Stimulated activated CD8-positive, alpha-beta memory T cell treated with anti-CD3 and anti-CD28 coated beads, Interleukin-15, amount 100 ng/mL, for 48 hours (primary cell): ENCODE measurements around the gene BLOC1S1.
"Not testable (repeated sequence)": the region's sequence is repeated elsewhere in the genome, so short reads cannot be mapped to it uniquely, and the experiment has no call there.

Source experiments
- DNase-seq, 2 donors: peaks; one replicate each; pipeline ENCODE4 v3.0.0-alpha.2; 2020; ENCODE audit warnings: low read depth in 2 of 2

BLOC1S1 gene

DNA sequence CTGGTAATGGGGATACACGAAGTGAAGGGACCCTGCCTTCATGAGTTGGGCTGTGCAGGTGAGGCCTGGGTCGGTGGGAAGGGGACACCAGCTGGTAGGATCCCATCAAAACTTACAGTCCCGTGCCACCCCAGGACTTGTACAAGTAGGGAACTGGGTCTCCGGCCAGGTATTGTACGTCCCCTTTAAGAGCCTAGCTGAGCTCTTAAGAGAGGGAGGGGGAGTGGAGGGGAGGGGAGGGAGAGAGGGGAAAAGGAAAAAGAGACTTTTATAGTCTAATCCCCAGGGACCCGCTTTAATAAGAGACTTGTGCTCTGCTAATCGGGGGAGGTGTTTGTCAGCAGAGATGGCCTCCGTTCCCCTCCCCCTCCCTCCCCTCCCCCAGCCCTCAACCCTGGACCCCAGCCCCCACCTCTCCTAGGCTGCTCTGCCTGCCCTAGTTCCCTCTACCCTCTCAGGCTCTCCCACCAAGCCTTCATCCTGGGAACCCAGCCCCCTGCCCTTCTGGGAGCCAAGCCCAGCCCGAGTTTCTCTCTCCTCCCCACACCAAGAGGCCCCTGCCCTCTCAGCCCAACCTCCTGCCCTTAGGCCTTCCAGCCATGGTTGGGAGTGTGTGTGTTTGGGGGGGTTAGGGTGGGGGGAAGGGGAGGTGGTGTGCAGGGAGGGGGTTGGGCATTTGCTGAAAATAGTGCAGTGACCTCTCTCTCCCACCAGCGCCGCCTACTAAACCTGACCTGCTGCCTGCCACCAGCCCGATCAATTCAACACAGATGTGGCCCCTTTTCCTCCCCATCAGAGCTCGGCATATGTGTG is 29.7 kb downstream of the BLOC1S1 start:
- no peak for DNase-seq

DNA sequence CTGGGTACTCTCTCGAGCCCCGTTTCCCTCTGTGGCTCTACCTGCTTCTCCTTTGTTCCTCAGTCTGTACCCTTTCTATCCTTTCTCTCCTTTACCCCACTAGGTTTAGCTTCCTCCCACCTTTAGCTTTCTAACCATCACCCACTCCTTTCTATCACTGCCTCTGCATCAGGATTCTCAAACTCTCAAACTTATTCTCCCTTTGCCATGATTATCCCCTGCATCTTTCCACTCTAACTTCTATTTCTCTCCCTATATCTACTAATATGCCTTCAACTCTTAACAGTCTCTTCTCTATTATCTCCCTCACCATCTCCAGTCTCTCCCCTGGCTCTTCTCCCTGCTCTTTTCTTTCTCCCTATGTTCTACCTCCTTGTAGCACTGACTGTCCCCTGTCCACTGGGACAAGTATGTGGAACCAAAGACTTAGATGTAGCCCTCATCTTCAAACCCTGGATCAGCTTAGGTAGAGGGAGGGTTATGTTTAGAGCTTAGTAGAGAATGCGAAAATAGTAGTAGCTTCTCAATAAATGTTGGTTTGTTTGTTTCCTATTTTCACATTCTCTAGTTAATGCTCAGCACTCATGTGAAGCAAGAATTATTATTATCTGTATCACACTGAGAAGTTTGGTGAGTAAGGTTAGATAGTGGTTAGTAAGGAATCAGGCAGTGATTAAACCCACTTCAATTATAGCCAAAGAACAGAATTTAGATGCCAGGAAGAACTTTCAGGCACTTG is 30.5 kb downstream of the BLOC1S1 start:
- no peak for DNase-seq

DNA sequence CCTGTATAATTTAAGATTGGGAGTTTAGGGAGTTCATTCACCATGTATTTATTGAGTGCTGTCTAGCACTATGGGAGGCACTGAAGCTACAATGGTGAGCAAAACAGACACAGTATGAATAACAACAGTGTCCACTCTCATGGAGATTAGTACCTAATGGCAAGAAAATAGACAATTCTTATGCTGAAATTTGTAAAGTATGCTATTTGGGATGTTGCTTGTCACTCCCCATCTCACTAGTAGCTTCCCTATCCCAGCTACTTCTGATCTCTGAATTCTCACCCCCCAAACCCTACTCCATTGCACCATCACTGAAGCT is 31.0 kb downstream of the BLOC1S1 start:
- DNase-seq, result no peak

DNA sequence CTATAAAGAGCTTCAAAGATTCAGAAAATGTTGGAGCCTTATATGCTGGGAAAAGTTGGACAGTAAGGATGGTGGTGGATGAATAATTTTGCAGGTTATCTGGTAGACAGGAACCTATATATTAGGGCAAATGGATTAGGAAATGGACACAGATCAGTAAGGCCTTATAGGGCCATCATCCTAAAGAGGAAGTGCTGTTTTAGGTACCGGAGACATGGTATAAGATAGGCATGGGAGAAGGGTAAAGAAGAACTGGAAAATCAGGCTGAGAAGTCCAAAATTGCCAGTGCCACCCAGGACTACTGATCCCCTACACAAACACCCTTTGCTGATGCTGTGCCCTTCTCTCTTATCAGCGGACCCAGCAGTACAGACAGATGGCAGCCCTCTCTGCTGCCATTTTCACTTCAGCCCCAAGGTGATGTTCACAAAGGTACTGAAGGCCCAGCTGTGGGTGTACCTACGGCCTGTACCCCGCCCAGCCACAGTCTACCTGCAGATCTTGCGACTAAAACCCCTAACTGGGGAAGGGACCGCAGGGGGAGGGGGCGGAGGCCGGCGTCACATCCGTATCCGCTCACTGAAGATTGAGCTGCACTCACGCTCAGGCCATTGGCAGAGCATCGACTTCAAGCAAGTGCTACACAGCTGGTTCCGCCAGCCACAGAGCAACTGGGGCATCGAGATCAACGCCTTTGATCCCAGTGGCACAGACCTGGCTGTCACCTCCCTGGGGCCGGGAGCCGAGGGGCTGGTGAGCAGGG is 32.6 kb downstream of the BLOC1S1 start:
- DNase-seq, result no peak

DNA sequence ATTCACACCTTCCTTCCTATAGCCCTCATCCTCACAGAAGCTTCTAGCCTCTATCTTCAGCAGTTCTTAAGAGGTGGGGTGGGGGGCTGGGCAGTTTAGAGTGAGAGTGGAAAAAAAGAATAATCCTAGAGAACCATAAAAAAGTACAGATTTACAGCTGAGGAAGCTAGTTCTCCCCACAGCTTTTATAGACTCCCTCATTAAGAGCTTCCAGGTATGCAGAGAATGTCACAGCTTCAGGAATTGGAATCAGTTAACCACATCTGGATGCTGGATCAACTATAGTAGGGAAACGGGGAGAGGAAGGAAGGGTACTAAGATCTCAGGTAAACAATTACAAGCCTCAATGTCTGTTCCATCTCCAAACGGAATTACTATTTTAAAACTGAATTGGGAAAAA is 39.4 kb downstream of the BLOC1S1 start:
- DNase-seq, result no peak

DNA sequence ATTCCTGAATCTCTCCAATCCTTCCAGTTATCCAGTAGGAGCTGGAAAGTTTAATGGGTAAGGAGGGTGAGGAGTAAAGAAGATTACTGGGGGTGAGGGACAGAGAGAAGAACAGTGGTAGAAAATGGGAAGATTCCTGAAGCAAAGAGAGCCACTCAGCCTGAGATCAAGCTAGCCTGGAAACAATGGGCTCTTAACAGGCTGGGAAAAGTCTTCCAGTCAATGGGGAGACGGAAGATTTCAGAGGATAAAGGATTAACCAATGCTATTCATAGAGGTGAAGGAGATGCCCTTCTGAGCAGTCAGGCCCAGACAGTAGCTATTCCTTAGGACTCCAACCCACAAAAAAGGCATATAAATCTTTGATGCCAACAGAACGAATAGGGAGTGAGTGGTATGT is 41.9 kb downstream of the BLOC1S1 start:
- no peak for DNase-seq

DNA sequence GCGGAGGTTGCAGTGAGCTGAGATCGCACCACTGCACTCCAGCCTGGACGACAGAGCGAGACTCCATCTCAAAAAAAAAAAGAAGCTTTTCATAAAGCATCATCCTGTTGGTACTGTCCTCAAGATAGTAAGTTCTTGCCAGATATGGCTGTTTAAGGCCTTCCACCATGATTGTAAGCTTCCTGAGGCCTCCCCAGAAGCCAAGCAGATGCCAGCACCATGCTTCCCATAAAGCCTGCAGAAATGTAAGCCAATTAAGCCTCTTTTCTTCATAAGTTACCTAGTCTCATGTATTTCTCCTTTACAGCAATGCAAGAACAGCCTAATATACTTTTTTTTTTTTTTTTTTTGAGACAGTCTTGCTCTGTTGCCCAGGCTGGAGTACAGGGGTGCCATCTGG is 42.7 kb downstream of the BLOC1S1 start:
- DNase-seq, result not testable (repeated sequence)

DNA sequence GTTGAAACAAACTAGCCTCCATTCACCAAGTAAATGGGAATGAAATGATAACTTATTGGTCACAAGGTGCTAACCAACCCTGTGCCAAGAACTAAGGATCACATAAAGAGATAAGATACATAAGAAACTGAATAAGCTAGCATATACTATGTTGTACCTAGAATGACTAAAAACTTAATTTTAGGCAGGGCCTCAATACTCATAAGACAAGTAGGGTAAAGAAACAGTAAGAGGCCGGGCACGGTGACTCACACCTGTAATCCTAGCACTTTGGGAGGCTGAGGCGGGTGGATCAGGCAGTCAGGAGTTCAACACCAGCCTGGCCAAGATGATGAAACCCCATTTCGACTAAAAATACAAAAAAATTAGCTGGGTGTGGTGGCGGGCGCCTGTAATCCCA is 44.8 kb downstream of the BLOC1S1 start:
- DNase-seq, result peak; percentile 14 to 62

DNA sequence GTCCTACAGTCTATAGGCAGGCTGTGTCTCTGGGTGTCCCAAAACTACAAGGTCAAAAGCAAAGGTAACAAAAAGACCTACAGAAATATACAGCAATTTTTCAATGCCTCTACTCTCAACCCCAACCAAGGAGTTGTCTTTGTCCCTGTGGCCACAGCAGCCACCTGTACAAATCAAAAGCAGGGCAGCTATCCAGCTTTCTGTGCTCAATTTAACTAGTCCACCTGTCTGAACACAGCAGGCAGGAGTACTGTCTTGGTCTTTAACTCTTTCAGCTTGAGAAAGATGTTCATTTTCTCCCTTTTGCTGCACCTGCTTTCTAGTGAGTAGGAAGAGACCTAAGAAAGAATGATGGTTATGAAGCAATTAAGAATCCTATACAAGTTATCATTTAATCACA is 46.8 kb downstream of the BLOC1S1 start:
- DNase-seq, result no peak

DNA sequence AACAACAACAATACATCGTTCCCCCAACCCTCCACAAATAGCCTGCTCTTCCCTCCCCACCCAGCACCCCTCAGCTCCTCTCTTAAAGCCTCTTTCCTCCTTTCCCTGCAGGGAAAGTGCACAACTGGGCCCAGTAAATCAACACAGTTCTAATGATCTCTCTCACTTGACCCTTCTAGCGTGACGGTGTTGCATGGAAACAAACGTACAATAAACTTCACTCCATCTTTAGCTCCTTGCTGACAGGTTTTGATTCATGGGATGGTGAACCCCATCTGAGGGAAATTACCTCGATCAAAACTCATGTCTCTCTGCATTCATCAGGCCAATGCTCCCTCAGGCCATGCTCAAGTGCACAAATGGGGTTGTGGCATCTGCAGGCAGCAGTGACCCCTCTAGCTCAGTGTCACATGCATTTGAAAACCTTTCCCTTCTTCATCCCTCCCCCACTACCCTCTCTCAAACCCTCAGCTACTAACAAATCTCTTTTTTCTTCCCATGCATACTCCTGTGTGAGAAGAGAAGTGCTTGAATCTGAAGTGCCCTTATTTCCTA is 50.0 kb downstream of the BLOC1S1 start:
- no peak for DNase-seq

DNA sequence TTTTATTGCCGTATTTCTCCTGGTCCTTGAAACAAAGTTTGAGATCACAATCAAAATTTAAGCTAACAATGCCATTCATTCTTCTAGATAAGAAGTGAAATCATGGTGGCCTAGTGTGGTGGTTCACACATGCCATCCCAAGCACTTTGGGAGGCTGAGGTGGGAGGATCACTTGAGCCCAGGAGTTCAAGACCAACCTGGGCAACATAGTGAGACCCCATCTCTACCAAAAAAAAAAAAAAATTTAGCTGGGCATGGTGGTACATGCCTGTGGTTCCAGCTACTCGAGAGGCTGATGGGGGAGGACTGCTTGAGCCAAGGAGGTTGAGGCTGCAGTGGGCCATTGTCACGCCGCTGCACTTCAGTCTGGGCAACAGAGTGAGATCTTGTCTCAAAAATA is 51.3 kb downstream of the BLOC1S1 start:
- DNase-seq, result no peak
